HEK293 (cell line): ENCODE measurements around the gene GBF1.

Experiments used
- GLIS2 ChIP-seq: fragments of 450-650 bp; formaldehyde crosslinking; IDR thresholded peaks from 2 replicates; pipeline ENCODE4 v1.5.1; 2016; ENCODE audit warnings: missing biosample characterization, missing genetic modification characterization
- KLF16 ChIP-seq: fragments of 450-650 bp; formaldehyde crosslinking; IDR thresholded peaks from 2 replicates; pipeline ENCODE4 v1.5.1; 2017; ENCODE audit warnings: missing biosample characterization, missing genetic modification characterization
- KLF7 ChIP-seq: fragments of 450-650 bp; formaldehyde crosslinking; IDR thresholded peaks from 2 replicates; pipeline ENCODE4 v1.5.1; 2016; ENCODE audit warnings: missing biosample characterization, missing genetic modification characterization, borderline replicate concordance
- KLF9 ChIP-seq: fragments of 450-650 bp; formaldehyde crosslinking; IDR thresholded peaks from 2 replicates; pipeline ENCODE4 v1.5.1; 2016; ENCODE audit warnings: missing biosample characterization, missing genetic modification characterization, low read depth
- MZF1 ChIP-seq: fragments of 450-650 bp; formaldehyde crosslinking; IDR thresholded peaks from 2 replicates; pipeline ENCODE4 v1.5.1; 2017; ENCODE audit warnings: missing biosample characterization, missing genetic modification characterization, borderline replicate concordance
- PRDM1 ChIP-seq: fragments of 450-650 bp; formaldehyde crosslinking; IDR thresholded peaks from 2 replicates; pipeline ENCODE4; 2016; ENCODE audit warnings: missing biosample characterization, missing genetic modification characterization
- SALL2 ChIP-seq: fragments of 450-650 bp; formaldehyde crosslinking; IDR thresholded peaks from 2 replicates; pipeline ENCODE4 v1.5.0; 2017; ENCODE audit warnings: missing biosample characterization, mild to moderate bottlenecking, missing genetic modification characterization, borderline replicate concordance
- ZBTB7A ChIP-seq: fragments of 450-650 bp; formaldehyde crosslinking; IDR thresholded peaks from 2 replicates; pipeline ENCODE4 v1.5.1; 2016; ENCODE audit warnings: low read depth, missing biosample characterization, missing genetic modification characterization
- ZBTB8A ChIP-seq: fragments of 450-650 bp; formaldehyde crosslinking; IDR thresholded peaks from 2 replicates; pipeline ENCODE4 v1.5.1; 2016; ENCODE audit warnings: missing biosample characterization, missing genetic modification characterization
- ZFP37 ChIP-seq: fragments of 450-650 bp; formaldehyde crosslinking; IDR thresholded peaks from 2 replicates; pipeline ENCODE4 v1.5.1; 2016; ENCODE audit warnings: missing biosample characterization, missing genetic modification characterization
- ZIC2 ChIP-seq: fragments of 450-650 bp; formaldehyde crosslinking; IDR thresholded peaks from 2 replicates; pipeline ENCODE4 v1.5.1; 2016; ENCODE audit warnings: missing biosample characterization, missing genetic modification characterization
- ZNF121 ChIP-seq: fragments of 450-650 bp; formaldehyde crosslinking; IDR thresholded peaks from 2 replicates; pipeline ENCODE4 v1.5.1; 2016; ENCODE audit warnings: missing biosample characterization, missing genetic modification characterization
- ZNF140 ChIP-seq: fragments of 450-650 bp; formaldehyde crosslinking; IDR thresholded peaks from 2 replicates; pipeline ENCODE4 v1.5.1; 2016; ENCODE audit warnings: missing biosample characterization, missing genetic modification characterization
- ZNF202 ChIP-seq: fragments of 450-650 bp; formaldehyde crosslinking; IDR thresholded peaks from 2 replicates; pipeline ENCODE4 v1.5.1; 2016; ENCODE audit warnings: missing biosample characterization, missing genetic modification characterization, borderline replicate concordance
- ZNF214 ChIP-seq: fragments of 450-650 bp; formaldehyde crosslinking; IDR thresholded peaks from 2 replicates; pipeline ENCODE4 v1.5.1; 2017; ENCODE audit warnings: missing biosample characterization, mild to moderate bottlenecking, missing genetic modification characterization, borderline replicate concordance
- ZNF24 ChIP-seq: fragments of 450-650 bp; formaldehyde crosslinking; IDR thresholded peaks from 2 replicates; pipeline ENCODE4 v1.5.1; 2016; ENCODE audit warnings: missing biosample characterization, missing genetic modification characterization
- ZNF266 ChIP-seq: fragments of 450-650 bp; formaldehyde crosslinking; IDR thresholded peaks from 2 replicates; pipeline ENCODE4 v1.5.1; 2016; ENCODE audit warnings: missing biosample characterization, missing genetic modification characterization, low read depth
- ZNF394 ChIP-seq: fragments of 450-650 bp; formaldehyde crosslinking; IDR thresholded peaks from 2 replicates; pipeline ENCODE4 v1.5.1; 2016; ENCODE audit warnings: missing biosample characterization, missing genetic modification characterization, mild to moderate bottlenecking, moderate library complexity, borderline replicate concordance
- ZNF473 ChIP-seq: fragments of 450-650 bp; formaldehyde crosslinking; IDR thresholded peaks from 2 replicates; pipeline ENCODE4 v1.5.1; 2017; ENCODE audit warnings: missing biosample characterization, missing genetic modification characterization
- ZNF658 ChIP-seq: fragments of 450-650 bp; formaldehyde crosslinking; IDR thresholded peaks from 2 replicates; pipeline ENCODE4; 2016; ENCODE audit warnings: missing biosample characterization, missing genetic modification characterization
- ZNF777 ChIP-seq: fragments of 450-650 bp; formaldehyde crosslinking; IDR thresholded peaks from 2 replicates; pipeline ENCODE4 v1.5.1; 2017; ENCODE audit warnings: missing biosample characterization, missing genetic modification characterization, borderline replicate concordance
- ZSCAN23 ChIP-seq: fragments of 450-650 bp; formaldehyde crosslinking; IDR thresholded peaks from 2 replicates; pipeline ENCODE4 v1.5.1; 2016; ENCODE audit warnings: missing biosample characterization, missing genetic modification characterization
- TF ChIP-seq, protein P1 (sequence below): fragments of 450-650 bp; formaldehyde crosslinking; IDR thresholded peaks from 2 replicates; pipeline ENCODE4 v1.5.1; 2017; ENCODE audit warnings: missing biosample characterization, missing genetic modification characterization
- TF ChIP-seq, protein P2 (sequence below): fragments of 450-650 bp; formaldehyde crosslinking; IDR thresholded peaks from 2 replicates; pipeline ENCODE4 v1.5.1; 2016; ENCODE audit warnings: missing biosample characterization, missing genetic modification characterization
- TF ChIP-seq, protein P3 (sequence below): fragments of 450-650 bp; formaldehyde crosslinking; IDR thresholded peaks from 2 replicates; pipeline ENCODE4 v1.5.1; 2016; ENCODE audit warnings: missing biosample characterization, missing genetic modification characterization, low read depth
- TF ChIP-seq, protein P4 (sequence below): fragments of 450-650 bp; formaldehyde crosslinking; IDR thresholded peaks from 2 replicates; pipeline ENCODE4 v1.5.1; 2016; ENCODE audit warnings: missing biosample characterization, missing genetic modification characterization

GBF1 gene

DNA sequence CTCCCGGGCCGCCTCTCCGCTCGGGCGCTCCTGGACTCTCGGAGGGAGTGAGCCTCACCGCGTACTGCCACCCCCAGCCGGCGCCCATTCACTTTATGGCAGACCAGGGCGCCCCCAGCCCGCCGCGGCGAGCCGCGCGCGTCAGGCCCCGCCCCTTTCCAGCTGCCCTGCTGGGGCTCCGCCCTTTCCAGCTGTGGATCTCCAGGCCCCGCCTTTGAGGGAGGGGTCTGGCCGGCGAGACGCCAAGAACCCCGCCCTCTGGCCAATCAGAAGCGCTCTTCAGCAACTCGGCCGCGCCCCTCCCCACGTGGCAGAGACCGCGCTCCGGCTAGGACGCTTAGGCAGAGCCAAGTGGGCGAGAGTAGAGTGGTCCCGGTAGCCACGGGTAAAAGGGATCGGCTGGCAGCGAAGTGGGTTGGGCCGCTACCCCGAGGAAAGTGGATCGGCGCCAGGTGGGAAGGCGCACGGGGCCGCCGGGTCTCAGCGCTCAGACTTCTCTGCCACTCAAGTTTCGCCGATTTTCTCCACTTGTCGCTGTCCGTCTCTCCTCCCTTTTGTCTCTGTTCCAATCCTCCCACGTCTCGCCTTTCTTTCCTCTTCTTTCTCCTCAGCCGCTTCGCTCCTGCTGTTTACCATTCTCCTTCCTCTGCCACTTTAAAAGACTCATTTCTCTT, 3.8 kb upstream of the GBF1 start, which contains the start of gene PITX3 (continued):
- TF ChIP-seq, protein P1, sequence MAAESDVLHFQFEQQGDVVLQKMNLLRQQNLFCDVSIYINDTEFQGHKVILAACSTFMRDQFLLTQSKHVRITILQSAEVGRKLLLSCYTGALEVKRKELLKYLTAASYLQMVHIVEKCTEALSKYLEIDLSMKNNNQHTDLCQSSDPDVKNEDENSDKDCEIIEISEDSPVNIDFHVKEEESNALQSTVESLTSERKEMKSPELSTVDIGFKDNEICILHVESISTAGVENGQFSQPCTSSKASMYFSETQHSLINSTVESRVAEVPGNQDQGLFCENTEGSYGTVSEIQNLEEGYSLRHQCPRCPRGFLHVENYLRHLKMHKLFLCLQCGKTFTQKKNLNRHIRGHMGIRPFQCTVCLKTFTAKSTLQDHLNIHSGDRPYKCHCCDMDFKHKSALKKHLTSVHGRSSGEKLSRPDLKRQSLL (tag by site-specific recombination), result no peak
- peak; percentile 99 for TF ChIP-seq PRDM1 (tag by site-specific recombination)
- TF ChIP-seq SALL2 (tag by site-specific recombination), result no peak
- no peak for TF ChIP-seq ZNF140 (tag by site-specific recombination)
- TF ChIP-seq ZFP37 (tag by site-specific recombination), result no peak
- peak; percentile 37; the same call in 1 of the 2 replicates for TF ChIP-seq ZBTB8A (tag by site-specific recombination)
- TF ChIP-seq KLF7 (tag by site-specific recombination), result no peak
- TF ChIP-seq ZNF121, result no peak
- no peak for TF ChIP-seq ZNF394
- TF ChIP-seq, protein P2, sequence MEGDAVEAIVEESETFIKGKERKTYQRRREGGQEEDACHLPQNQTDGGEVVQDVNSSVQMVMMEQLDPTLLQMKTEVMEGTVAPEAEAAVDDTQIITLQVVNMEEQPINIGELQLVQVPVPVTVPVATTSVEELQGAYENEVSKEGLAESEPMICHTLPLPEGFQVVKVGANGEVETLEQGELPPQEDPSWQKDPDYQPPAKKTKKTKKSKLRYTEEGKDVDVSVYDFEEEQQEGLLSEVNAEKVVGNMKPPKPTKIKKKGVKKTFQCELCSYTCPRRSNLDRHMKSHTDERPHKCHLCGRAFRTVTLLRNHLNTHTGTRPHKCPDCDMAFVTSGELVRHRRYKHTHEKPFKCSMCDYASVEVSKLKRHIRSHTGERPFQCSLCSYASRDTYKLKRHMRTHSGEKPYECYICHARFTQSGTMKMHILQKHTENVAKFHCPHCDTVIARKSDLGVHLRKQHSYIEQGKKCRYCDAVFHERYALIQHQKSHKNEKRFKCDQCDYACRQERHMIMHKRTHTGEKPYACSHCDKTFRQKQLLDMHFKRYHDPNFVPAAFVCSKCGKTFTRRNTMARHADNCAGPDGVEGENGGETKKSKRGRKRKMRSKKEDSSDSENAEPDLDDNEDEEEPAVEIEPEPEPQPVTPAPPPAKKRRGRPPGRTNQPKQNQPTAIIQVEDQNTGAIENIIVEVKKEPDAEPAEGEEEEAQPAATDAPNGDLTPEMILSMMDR (tag by site-specific recombination), result no peak
- TF ChIP-seq KLF16 (tag by site-specific recombination), result peak; percentile 66
- no peak; the same call in 1 of the 2 replicates for TF ChIP-seq GLIS2 (tag by site-specific recombination)
- peak; percentile 41 for TF ChIP-seq ZIC2 (tag by site-specific recombination)
- TF ChIP-seq, protein P3, sequence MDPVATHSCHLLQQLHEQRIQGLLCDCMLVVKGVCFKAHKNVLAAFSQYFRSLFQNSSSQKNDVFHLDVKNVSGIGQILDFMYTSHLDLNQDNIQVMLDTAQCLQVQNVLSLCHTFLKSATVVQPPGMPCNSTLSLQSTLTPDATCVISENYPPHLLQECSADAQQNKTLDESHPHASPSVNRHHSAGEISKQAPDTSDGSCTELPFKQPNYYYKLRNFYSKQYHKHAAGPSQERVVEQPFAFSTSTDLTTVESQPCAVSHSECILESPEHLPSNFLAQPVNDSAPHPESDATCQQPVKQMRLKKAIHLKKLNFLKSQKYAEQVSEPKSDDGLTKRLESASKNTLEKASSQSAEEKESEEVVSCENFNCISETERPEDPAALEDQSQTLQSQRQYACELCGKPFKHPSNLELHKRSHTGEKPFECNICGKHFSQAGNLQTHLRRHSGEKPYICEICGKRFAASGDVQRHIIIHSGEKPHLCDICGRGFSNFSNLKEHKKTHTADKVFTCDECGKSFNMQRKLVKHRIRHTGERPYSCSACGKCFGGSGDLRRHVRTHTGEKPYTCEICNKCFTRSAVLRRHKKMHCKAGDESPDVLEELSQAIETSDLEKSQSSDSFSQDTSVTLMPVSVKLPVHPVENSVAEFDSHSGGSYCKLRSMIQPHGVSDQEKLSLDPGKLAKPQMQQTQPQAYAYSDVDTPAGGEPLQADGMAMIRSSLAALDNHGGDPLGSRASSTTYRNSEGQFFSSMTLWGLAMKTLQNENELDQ, result no peak
- peak; percentile 86 for TF ChIP-seq KLF9
- no peak for TF ChIP-seq ZNF266
- no peak for TF ChIP-seq ZNF24 (tag by site-specific recombination)
- no peak for TF ChIP-seq ZNF473
- no peak for TF ChIP-seq ZSCAN23
- TF ChIP-seq ZNF214 (tag by site-specific recombination), result no peak
- TF ChIP-seq ZNF777 (tag by site-specific recombination), result no peak
- peak; percentile 46; the same call in 1 of the 2 replicates for TF ChIP-seq ZBTB7A (tag by site-specific recombination)
- TF ChIP-seq ZNF658 (tag by site-specific recombination), result no peak
- TF ChIP-seq MZF1, result no peak
- TF ChIP-seq, protein P4, sequence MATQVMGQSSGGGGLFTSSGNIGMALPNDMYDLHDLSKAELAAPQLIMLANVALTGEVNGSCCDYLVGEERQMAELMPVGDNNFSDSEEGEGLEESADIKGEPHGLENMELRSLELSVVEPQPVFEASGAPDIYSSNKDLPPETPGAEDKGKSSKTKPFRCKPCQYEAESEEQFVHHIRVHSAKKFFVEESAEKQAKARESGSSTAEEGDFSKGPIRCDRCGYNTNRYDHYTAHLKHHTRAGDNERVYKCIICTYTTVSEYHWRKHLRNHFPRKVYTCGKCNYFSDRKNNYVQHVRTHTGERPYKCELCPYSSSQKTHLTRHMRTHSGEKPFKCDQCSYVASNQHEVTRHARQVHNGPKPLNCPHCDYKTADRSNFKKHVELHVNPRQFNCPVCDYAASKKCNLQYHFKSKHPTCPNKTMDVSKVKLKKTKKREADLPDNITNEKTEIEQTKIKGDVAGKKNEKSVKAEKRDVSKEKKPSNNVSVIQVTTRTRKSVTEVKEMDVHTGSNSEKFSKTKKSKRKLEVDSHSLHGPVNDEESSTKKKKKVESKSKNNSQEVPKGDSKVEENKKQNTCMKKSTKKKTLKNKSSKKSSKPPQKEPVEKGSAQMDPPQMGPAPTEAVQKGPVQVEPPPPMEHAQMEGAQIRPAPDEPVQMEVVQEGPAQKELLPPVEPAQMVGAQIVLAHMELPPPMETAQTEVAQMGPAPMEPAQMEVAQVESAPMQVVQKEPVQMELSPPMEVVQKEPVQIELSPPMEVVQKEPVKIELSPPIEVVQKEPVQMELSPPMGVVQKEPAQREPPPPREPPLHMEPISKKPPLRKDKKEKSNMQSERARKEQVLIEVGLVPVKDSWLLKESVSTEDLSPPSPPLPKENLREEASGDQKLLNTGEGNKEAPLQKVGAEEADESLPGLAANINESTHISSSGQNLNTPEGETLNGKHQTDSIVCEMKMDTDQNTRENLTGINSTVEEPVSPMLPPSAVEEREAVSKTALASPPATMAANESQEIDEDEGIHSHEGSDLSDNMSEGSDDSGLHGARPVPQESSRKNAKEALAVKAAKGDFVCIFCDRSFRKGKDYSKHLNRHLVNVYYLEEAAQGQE, result peak; percentile 93
- TF ChIP-seq ZNF202 (tag by site-specific recombination), result no peak
